ENCODE results near the gene UBE2D2. TPM values are rescaled to one million over a fixed set of nuclear protein-coding genes. Genes with fewer than 3 reads are reported as not detected.

Gene UBE2D2
- total RNA-seq, 1 donor from 2014 or later = 155 TPM

DNA sequence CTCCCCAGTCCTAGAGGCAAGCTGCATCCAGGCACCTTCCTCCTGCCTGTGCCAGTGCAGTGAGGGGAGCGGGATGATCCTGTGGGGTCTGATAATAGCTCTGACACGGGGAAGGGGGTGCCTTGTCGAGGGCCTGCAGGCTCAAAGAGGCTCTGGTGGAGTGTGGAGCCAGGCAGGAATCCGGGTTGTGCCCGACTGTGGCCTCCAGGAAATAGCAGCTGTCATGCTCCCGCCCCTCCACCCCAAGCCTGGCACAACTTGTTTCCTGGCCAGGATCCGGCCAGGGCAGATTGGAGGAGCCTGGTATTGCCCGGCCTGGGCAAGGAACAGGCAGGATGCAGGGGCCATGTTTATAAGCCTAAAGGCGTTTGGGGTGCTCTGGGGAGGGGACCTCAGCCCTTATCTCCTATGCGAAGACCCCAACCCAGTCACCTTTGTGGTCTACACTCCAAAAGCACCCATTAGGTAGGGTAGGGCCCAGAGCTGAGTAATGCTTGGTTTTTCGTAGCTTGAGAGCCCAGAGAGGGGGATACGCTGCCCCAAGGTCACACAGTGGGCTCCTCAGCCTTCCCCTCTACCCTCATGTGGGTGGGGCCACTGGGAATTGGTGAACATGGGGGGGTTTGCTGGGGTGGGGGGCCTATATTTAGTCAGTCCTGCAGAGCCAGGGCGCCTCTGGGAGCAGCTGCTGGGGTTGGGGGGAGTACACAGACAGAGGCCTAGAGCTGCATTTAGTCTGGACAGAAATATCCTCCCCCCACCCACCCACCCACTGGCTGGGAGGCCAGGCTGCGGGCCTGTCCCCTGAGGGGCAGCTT lies 99.2 kb downstream of the UBE2D2 start:
- no peak overlapping the region for H3K4me3 Mint-ChIP-seq (ENCODE audit: low read depth)
- no peak for DNase-seq (ENCODE audit: low spot score, unreplicated experiment)
- H3K27me3 Mint-ChIP-seq = no peaks in the 10 kb centered on the region
- H3K4me1 Mint-ChIP-seq (ENCODE audit: low read depth) = peaks cover 44% of the 10 kb centered on the region
- peak overlapping the region; percentile 73 for H3K27ac Mint-ChIP-seq
- no peaks in the 10 kb centered on the region for H3K9me3 Mint-ChIP-seq (ENCODE audit: low read depth)
- TF ChIP-seq, protein P1, sequence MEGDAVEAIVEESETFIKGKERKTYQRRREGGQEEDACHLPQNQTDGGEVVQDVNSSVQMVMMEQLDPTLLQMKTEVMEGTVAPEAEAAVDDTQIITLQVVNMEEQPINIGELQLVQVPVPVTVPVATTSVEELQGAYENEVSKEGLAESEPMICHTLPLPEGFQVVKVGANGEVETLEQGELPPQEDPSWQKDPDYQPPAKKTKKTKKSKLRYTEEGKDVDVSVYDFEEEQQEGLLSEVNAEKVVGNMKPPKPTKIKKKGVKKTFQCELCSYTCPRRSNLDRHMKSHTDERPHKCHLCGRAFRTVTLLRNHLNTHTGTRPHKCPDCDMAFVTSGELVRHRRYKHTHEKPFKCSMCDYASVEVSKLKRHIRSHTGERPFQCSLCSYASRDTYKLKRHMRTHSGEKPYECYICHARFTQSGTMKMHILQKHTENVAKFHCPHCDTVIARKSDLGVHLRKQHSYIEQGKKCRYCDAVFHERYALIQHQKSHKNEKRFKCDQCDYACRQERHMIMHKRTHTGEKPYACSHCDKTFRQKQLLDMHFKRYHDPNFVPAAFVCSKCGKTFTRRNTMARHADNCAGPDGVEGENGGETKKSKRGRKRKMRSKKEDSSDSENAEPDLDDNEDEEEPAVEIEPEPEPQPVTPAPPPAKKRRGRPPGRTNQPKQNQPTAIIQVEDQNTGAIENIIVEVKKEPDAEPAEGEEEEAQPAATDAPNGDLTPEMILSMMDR (IDR thresholded peaks at IDR 0.05; ENCODE audit: unreplicated experiment) = no peak
- H3K36me3 Mint-ChIP-seq (ENCODE audit: insufficient read depth) = no peaks in the 10 kb centered on the region

DNA sequence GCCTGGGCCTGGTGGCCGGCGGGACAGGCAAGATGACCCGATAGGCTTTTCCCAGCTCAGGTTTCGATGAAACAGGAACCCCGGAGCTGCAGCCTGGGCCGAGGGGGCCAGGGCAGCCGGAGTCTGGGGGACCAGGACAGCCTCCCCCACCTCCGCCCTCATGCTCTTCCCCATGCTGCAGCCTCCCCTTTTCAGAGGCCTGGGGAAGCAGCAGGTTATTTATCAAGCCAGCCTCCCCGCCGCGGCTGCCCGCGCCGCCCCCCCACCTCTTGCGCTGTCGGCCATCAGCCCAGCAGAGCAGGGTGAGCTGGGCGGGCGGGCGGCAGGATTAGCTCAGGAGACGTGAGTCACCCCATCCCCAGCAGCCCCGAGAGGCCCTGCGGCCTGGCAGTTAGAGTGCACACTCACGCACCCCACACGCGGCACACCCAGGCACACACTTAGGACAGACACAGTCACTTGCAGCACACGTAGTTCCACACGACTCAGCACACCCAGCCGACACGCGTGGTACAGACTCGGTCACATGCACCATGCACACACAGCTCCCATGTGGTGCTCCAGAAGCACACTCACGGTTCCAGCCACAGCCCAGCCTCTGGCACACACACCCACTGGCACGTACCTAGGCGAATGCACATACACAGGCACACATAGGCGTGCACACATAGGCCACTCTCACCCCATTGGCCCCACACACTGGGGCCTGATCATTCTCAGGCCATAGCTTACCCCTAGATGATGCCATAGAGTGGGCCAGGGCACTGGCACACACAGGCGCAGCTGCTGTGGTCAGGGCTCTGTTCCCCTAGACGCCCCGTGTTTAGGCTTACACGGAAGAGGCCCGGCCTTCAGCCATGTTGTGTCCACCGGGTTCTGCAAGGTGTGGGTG lies 100.0 kb downstream of the UBE2D2 start:
- peak overlapping the region; percentile 76 for H3K27ac Mint-ChIP-seq
- no peaks in the 10 kb centered on the region for H3K9me3 Mint-ChIP-seq (ENCODE audit: low read depth)
- no peaks in the 10 kb centered on the region for H3K36me3 Mint-ChIP-seq (ENCODE audit: insufficient read depth)
- H3K27me3 Mint-ChIP-seq = no peaks in the 10 kb centered on the region
- DNase-seq (ENCODE audit: low spot score, unreplicated experiment) = no peak
- H3K4me1 Mint-ChIP-seq (ENCODE audit: low read depth) = peaks cover 38% of the 10 kb centered on the region
- no peak overlapping the region for H3K4me3 Mint-ChIP-seq (ENCODE audit: low read depth)
- TF ChIP-seq, protein P1 (IDR thresholded peaks at IDR 0.05; ENCODE audit: unreplicated experiment) = no peak

DNA sequence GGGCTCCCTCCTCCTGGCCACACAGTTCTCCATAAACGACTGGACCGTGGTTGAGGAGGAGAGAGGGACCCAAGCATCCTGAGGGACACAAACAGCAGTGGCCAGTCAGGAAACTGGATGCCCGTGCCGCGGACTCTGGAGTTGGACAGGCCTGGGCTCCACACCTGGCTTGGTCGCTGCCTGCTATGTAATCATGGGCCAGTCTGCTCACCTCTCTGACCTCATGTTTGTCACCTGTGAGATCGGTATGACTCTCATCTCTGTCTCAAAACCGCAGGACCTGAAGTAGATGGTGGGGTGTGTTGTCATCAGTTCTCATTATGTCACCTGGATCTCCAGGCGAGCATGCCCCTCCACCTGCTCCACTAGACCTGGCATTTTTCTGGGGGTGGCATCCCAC lies 101.5 kb downstream of the UBE2D2 start:
- no peaks in the 10 kb centered on the region for H3K27me3 Mint-ChIP-seq
- DNase-seq (ENCODE audit: low spot score, unreplicated experiment) = no peak
- H3K9me3 Mint-ChIP-seq (ENCODE audit: low read depth) = no peaks in the 10 kb centered on the region
- TF ChIP-seq, protein P1 (IDR thresholded peaks at IDR 0.05; ENCODE audit: unreplicated experiment) = no peak
- H3K4me3 Mint-ChIP-seq (ENCODE audit: low read depth) = no peak overlapping the region
- peaks cover 31% of the 10 kb centered on the region for H3K4me1 Mint-ChIP-seq (ENCODE audit: low read depth)
- H3K36me3 Mint-ChIP-seq (ENCODE audit: insufficient read depth) = no peaks in the 10 kb centered on the region
- no peak overlapping the region for H3K27ac Mint-ChIP-seq

DNA sequence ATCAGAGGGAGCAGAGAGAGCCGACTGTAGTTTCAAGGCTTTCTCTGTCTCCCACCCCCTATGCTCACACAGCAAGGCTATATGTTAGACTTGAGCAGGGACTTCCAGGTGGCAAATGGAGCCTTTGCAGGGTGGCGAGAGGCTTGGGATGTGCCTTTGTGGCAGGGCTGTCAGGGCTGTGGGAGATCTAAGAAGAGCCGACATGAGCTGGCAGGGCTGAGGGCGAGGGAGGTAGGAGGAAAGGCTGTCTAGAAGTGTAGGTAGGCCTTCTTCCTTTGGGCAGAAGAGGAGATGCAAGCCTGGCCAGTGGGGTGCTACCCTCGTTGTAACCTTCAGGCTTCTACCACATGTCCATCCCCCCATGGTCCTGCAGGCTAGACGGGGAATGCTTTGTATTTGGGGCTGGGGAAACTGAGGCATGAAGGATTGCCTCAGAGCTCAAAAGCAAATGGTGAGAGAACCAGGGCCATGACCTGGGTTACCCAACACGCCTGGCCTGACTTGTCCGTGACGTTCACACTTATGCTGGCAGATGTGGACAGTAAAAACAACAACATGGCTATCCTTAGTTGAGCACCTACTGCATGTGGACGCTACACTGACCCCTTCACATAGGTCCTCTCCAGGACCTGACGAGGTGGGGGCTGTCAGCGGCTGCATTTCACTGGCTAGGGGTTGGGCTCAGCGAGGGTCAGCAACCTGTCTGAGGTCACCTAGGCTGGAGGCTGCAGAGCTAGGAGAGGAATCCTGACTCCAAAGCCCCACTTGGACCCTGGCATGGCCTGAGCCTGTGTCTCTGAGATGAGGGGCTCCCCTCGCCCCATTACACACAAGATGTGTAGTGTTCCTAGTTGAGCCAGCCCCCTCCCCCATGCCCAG lies 102.3 kb downstream of the UBE2D2 start:
- DNase-seq (ENCODE audit: low spot score, unreplicated experiment) = no peak
- H3K4me3 Mint-ChIP-seq (ENCODE audit: low read depth) = no peak overlapping the region
- no peaks in the 10 kb centered on the region for H3K9me3 Mint-ChIP-seq (ENCODE audit: low read depth)
- TF ChIP-seq, protein P1 (IDR thresholded peaks at IDR 0.05; ENCODE audit: unreplicated experiment) = no peak
- H3K36me3 Mint-ChIP-seq (ENCODE audit: insufficient read depth) = no peaks in the 10 kb centered on the region
- peaks cover 29% of the 10 kb centered on the region for H3K4me1 Mint-ChIP-seq (ENCODE audit: low read depth)
- H3K27ac Mint-ChIP-seq = peak overlapping the region; percentile 24
- no peaks in the 10 kb centered on the region for H3K27me3 Mint-ChIP-seq
